C4-2B (cell line): ENCODE data around the gene TCEA2.

Experiments
- H3K27ac ChIP-seq: fragments of 450-650 bp; 2 replicates; pipeline ENCODE4 v1.5.1; 2017
- ZFX ChIP-seq: fragments of 450-650 bp; IDR thresholded peaks from 2 replicates; pipeline ENCODE4 v1.6.1; 2017
- TF ChIP-seq, protein P1 (sequence below): fragments of 450-650 bp; conservative IDR thresholded peaks from 2 replicates; pipeline ENCODE4 v1.5.1; 2017; ENCODE audit warnings: mild to moderate bottlenecking

TCEA2 gene

DNA sequence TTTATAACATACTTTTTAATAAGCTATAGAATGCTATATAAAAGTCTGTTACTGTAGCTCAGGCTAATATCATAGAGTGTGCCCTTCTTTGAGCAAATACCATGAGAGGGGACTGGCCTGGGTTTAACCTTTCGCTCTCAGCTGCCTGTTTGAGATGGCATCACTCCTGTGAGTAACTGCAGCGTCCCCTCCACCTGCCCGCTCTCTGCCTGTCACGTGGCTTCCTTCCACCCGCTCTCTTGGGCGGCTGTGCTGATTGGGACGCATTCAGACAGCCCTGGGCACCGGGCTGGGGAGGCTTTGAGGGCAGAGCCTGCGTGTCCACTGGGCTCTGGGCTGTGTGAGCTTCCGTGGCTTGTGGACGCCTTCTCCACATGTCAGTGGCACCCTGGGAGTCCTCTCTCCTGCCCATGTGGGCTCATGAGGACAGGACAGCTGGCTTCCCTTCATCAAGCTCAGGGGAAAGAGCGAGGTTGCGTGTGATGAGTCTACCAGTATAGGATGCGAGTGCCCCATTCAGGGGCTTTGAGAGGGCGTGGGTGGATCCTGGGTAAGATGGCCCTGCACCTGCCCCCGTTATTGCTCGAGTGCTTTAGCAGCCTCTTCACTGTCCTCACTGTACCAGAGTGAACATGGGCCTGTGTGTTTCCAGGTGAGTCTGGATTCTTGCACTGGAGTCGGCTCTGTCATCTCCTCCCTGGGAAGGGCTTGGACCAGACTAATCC, 37.7 kb upstream of the TCEA2 start:
- TF ChIP-seq, protein P1, sequence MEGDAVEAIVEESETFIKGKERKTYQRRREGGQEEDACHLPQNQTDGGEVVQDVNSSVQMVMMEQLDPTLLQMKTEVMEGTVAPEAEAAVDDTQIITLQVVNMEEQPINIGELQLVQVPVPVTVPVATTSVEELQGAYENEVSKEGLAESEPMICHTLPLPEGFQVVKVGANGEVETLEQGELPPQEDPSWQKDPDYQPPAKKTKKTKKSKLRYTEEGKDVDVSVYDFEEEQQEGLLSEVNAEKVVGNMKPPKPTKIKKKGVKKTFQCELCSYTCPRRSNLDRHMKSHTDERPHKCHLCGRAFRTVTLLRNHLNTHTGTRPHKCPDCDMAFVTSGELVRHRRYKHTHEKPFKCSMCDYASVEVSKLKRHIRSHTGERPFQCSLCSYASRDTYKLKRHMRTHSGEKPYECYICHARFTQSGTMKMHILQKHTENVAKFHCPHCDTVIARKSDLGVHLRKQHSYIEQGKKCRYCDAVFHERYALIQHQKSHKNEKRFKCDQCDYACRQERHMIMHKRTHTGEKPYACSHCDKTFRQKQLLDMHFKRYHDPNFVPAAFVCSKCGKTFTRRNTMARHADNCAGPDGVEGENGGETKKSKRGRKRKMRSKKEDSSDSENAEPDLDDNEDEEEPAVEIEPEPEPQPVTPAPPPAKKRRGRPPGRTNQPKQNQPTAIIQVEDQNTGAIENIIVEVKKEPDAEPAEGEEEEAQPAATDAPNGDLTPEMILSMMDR, result no peak
- TF ChIP-seq ZFX, result no peak
- H3K27ac ChIP-seq, result no peak overlapping the region

DNA sequence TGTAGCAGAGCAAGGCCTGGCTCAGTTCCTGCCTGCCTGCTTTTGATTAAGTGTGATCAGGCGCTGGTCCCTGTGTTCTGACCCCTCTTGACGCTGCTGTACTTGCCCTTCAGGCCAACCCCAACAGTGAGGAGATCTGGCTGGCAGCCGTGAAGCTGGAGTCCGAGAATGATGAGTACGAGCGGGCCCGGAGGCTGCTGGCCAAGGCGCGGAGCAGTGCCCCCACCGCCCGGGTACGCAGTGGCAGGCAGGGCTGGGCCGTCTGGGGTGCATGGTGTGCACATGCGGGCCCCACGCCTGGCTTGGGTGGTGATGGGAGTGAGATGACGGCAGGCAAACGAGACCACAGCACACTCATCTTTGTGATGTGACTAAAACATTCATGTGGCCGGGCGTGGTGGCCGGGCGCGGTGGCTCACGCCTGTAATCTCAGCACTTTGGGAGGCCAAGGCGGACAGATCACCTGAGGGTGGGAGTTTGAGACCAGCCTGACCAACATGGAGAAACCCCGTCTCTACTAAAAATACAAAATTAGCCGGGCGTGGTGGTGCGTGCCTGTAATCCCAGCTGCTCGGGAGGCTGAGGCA, 37.1 kb upstream of the TCEA2 start:
- H3K27ac ChIP-seq, result no peak overlapping the region
- TF ChIP-seq, protein P1, result no peak
- no peak for TF ChIP-seq ZFX

DNA sequence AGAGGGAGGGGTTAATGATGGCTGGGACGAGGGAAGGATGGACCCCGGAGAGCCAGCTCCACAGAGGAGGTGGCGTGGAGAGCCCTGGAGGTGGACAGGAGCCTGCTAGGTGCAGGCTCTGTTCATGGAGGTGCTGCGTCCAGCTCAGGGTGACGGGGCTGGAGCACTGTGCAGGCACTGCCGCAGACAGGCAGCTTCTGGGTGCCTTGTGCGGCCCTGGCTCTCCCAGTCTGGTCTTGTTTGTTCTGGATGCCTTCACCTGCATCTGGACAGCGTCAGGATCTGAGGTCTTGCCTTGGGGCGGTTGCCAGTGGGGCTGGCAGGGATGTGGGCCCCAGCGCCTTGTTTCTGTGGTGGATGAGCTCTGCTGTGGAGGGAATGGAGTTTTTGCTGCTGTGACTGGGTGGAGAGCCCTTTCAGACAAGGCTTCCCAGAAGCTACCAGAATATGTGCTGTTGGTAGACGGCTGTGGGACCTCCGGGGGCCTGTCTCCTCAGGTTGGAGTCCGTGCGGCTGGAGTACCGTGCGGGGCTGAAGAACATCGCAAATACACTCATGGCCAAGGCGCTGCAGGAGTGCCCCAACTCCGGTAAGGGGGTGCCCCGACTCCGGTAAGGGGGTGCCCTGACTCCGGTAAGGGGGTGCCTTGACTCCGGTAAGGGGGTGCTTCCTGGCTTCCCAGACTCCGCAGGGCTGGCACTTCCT, 34.9 kb upstream of the TCEA2 start:
- TF ChIP-seq, protein P1, result no peak
- no peak for TF ChIP-seq ZFX
- no peak overlapping the region for H3K27ac ChIP-seq

DNA sequence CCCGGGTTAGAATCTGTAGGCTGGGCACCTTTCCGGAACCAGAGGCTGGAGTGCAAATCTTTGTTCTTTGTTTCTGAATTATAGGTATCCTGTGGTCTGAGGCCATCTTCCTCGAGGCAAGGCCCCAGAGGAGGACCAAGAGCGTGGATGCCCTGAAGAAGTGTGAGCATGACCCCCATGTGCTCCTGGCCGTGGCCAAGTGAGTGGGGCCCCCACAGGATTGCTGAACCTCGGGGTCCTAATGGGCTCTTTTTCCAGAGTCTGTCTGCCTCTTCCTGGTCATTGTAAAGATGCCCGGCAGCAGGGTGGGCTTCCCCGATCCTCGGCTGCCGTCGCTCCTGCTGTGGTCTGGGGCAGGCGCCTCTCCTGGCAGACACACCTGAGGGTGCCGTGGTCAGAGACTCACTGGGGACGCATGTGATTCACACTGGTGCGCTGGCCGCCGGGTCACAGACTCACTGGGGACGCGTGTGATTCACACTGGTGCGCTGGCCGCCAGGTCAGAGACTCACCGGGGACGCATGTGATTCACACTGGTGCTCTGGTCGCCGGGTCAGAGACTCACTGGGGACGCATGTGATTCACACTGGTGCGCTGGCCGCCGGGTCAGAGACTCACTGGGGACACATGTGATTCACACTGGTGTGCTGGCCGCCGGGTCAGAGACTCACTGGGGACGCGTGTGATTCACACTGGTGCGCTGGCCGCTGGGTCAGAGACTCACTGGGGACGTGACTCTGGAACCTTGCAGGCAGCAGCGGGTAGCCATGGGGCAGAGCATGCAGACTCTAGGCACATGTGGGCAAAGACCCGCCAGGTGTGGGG, 33.5 kb upstream of the TCEA2 start:
- TF ChIP-seq ZFX, result no peak
- TF ChIP-seq, protein P1, result no peak
- no peak overlapping the region for H3K27ac ChIP-seq

DNA sequence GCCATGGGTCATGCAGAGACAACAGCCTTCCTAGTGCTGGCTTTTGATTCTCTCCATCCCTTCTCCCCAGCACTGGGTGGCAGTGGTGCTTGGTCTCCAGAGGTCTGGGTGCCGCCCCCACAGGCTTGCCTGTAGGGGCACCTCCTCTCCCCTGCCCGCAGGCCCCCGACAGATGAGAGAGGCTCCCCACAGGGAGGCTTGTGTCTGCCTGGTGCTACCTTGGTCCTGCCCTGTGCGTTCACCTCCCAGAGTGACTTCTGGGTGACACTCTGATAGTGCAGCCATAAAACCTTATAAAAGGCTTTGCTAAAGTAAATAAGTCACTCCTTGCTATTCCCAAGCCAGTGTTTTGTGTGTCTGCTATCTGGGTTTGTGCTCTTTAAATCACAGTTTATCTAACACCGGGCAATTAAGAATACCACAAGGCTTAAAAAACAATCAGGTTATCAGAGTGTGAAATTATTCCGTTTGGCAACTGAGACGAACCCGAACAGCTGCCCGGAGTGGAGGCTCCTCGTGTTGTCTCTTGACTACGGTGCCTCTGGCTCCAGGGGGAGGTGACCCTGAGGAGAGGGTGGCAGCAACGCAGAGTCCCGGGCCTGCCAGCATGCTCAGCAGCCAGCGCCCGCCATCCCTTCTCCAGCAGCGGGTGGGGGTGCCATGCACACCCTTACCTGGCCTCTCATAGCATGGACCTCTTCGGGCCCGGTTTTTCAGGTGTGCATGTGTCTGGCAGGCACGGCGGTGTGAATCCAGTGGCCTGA, 32.4 kb upstream of the TCEA2 start:
- no peak overlapping the region for H3K27ac ChIP-seq
- TF ChIP-seq, protein P1, result no peak
- TF ChIP-seq ZFX, result no peak

DNA sequence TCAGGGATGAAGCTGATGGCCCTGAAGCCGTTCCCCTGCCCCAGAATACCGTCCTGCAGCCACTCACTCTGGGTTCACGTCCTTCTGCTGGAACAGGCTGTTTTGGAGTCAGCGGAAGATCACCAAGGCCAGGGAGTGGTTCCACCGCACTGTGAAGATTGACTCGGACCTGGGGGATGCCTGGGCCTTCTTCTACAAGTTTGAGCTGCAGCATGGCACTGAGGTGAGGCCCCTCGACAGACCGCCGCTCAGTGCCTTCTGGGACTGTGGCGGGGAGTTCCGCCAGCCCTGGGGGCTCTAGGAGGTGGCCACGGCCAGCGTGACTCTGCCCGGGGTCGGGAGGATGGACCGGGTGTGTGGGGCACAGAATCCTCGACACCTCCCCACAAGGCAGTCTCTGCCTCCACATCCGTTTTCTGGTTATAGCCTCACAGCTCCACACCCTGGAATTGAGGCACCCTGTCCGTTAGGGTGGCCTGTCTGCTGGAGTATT, 31.1 kb upstream of the TCEA2 start:
- TF ChIP-seq, protein P1, result no peak
- TF ChIP-seq ZFX, result no peak
- no peak overlapping the region for H3K27ac ChIP-seq
